K562 treated with DMSO at 1 percent for 4 hours (cell line): ENCODE data around the gene FAM209A. TPM values are rescaled to one million over a fixed set of nuclear protein-coding genes. Genes with fewer than 3 reads are reported as not detected.

Experiments used
- total RNA-seq: library from RNA; unstranded; fragments of 300-600 nt; gene quantifications from 2 replicates; pipeline ENCODE4 v1.2.3, GENCODE V29; 2022; ENCODE audit not compliant: insufficient read depth

FAM209A gene, protein sequence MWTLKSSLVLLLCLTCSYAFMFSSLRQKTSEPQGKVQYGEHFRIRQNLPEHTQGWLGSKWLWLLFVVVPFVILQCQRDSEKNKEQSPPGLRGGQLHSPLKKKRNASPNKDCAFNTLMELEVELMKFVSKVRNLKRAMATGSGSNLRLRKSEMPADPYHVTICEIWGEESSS
- 2.0 TPM in 1 of 2 replicates, not detected in the other for total RNA-seq

DNA sequence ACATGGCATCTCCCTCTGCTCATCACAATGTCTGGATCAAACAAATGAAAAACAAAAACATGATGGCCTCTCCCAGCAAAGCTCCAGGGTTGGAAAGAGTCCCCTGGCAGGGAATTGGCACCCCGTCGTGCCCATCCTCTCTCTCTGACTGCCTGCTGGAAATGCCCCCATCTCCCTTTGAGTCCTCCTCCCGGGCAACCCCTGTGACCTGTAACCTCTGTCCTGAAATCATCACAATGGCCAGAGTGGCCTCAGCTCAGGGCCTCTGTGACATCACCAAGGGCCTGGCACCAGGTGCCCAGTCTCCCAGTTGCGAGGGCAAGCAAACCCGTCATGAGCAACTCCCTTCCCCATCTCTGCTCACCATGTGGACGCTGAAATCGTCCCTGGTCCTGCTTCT lies at the start of gene FAM209A:
Gene FAM209A, plus strand, starts transcription at position 301 of the 400 bp plus-strand sequence. Its CDS starts 65 bp downstream, at position 366.

DNA sequence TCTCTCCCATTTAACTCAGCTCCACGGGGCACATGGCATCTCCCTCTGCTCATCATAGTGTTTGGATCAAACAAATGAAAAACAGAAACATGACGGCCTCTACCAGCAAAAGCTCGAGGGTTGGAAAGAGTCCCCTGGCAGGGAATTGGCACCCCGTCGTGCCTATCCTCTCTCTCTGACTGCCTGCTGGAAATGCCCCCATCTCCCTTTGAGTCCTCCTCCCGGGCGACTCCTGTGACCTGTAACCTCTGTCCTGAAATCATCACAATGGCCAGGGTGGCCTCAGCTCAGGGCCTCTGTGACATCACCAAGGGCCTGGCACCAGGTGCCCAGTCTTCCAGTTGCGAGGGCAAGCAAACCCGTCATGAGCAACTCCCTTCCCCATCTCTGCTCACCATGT lies 8.4 kb downstream of the FAM209A start, which contains the start of gene FAM209B:
Gene FAM209B, plus strand, starts transcription at position 301 of the 400 bp plus-strand sequence. Its CDS starts 96 bp downstream, at position 397.

Other genes with a start within 250 kb of the FAM209A start
- 46.8 and 55.1 TPM in 2 replicates for gene FAM210B, start 165.8 kb upstream of the FAM209A start, total RNA-seq
- 67.0 and 87.0 TPM in 2 replicates for gene AURKA, start 132.5 kb upstream of the FAM209A start, total RNA-seq
- 10.7 and 15.7 TPM in 2 replicates for gene CSTF1, start 132.1 kb upstream of the FAM209A start, total RNA-seq
- gene CASS4, start 112.5 kb upstream of the FAM209A start, total RNA-seq = 6.1 and 7.4 TPM in 2 replicates
- gene RTF2, start 56.1 kb upstream of the FAM209A start, total RNA-seq = 54.8 and 62.2 TPM in 2 replicates
- gene FAM209B, start 8.5 kb downstream of the FAM209A start, total RNA-seq = not detected in 2 replicates
- gene TFAP2C, start 104.6 kb downstream of the FAM209A start, total RNA-seq = not detected in 2 replicates